Measurements from ENCODE around the gene DRC1. TPM values are rescaled to one million over a fixed set of nuclear protein-coding genes. Genes with fewer than 3 reads are reported as not detected.

The DRC1 gene
- total RNA-seq, 1 experiment from 2014 or later: 0.18 TPM

DNA sequence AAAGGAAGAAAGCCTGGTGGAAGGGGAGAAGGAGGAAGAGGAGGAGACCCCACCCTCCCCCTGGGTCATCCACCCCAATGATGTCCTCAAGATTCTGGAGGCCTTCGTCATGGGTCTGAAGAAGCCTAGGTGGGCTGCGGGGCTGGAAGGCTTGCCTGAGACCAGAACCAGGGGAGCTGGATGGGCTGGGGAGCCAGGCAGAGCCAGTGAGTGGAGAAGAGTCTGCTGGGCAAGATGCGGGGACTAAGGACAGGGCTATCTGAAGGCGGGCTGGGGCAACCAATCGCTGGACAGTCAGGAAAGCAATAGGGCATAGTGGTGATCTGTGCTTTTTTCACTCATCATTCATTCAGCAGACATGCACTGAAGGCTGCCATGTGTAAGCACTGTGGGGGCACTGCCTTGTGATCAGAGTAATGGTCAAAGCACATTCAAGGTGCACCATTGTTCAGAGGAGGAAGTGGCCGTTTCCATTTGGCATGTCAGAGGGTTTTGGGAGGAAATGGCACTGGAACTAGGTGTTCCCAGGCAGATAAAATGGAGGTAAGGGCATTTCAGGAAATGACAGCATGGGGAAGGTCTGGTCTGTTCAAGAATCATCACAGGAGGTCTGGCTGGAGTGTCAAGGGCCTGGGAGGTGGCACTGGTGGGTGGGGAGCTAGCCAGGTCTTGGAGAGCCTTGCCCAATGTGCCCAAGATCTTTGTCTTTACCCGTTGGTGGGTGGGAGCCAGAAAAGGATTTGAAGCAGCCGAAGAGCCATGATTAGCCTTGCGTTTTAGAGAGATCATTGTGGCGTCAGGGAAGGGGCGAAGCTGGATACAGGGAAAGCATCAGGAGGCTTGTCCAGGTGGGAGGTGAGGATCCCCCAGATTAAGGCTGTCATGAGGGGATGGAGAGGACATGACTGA, 52.0 kb downstream of the DRC1 start:
- Histone ChIP-seq H3K27me3 (ENCODE audit: control insufficient read depth, insufficient read depth, low read length) (no peaks in the 10 kb centered on the region), H3K27ac (ENCODE audit: low read length) (no peak overlapping the region), H3K4me3 (ENCODE audit: low read depth in 2 of 2, low read length in 2 of 2) (no peak overlapping the region), H3K9me3 (ENCODE audit: control insufficient read depth, insufficient read depth, low read depth, low read length) (no peaks in the 10 kb centered on the region), H3K36me3 (ENCODE audit: control insufficient read depth, insufficient read depth, low read length) (no peaks in the 10 kb centered on the region), H3K4me1 (ENCODE audit: control insufficient read depth, insufficient read depth, low read length) (no peaks in the 10 kb centered on the region)
- BruUV-seq (replicated peaks): no TSS peak
- intact Hi-C loops (cut with micrococcal nuclease; ENCODE audit: unreplicated experiment): no loop called here
- DNase-seq (ENCODE audit: low read depth, low spot score) (no peak), ATAC-seq (no peak)
- TF ChIP-seq POLR2AphosphoS5 (IDR thresholded peaks at IDR 0.05; ENCODE audit: low read depth, low read length) (no peak), SIN3A (IDR thresholded peaks at IDR 0.05; ENCODE audit: borderline replicate concordance, insufficient read depth, low read depth, low read length) (no peak), TCF7L2 (IDR thresholded peaks at IDR 0.05; ENCODE audit: low read depth, low read length) (no peak)
- TF ChIP-seq, protein P1, sequence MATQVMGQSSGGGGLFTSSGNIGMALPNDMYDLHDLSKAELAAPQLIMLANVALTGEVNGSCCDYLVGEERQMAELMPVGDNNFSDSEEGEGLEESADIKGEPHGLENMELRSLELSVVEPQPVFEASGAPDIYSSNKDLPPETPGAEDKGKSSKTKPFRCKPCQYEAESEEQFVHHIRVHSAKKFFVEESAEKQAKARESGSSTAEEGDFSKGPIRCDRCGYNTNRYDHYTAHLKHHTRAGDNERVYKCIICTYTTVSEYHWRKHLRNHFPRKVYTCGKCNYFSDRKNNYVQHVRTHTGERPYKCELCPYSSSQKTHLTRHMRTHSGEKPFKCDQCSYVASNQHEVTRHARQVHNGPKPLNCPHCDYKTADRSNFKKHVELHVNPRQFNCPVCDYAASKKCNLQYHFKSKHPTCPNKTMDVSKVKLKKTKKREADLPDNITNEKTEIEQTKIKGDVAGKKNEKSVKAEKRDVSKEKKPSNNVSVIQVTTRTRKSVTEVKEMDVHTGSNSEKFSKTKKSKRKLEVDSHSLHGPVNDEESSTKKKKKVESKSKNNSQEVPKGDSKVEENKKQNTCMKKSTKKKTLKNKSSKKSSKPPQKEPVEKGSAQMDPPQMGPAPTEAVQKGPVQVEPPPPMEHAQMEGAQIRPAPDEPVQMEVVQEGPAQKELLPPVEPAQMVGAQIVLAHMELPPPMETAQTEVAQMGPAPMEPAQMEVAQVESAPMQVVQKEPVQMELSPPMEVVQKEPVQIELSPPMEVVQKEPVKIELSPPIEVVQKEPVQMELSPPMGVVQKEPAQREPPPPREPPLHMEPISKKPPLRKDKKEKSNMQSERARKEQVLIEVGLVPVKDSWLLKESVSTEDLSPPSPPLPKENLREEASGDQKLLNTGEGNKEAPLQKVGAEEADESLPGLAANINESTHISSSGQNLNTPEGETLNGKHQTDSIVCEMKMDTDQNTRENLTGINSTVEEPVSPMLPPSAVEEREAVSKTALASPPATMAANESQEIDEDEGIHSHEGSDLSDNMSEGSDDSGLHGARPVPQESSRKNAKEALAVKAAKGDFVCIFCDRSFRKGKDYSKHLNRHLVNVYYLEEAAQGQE (IDR thresholded peaks at IDR 0.05; ENCODE audit: insufficient read depth in 1 of 2, low read depth in 2 of 2, low read length in 1 of 2): no peak
- TF ChIP-seq, protein P2, sequence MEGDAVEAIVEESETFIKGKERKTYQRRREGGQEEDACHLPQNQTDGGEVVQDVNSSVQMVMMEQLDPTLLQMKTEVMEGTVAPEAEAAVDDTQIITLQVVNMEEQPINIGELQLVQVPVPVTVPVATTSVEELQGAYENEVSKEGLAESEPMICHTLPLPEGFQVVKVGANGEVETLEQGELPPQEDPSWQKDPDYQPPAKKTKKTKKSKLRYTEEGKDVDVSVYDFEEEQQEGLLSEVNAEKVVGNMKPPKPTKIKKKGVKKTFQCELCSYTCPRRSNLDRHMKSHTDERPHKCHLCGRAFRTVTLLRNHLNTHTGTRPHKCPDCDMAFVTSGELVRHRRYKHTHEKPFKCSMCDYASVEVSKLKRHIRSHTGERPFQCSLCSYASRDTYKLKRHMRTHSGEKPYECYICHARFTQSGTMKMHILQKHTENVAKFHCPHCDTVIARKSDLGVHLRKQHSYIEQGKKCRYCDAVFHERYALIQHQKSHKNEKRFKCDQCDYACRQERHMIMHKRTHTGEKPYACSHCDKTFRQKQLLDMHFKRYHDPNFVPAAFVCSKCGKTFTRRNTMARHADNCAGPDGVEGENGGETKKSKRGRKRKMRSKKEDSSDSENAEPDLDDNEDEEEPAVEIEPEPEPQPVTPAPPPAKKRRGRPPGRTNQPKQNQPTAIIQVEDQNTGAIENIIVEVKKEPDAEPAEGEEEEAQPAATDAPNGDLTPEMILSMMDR (IDR thresholded peaks at IDR 0.05): no peak
- ChIA-PET POLR2A (no interaction called here), CTCF (interaction anchor here (0.5 kb wide), 1 partner anchor 149 kb away, joined by 4 read pairs; no protein-coding TSS in a partner anchor)
- in situ Hi-C loops (cut with HindIII; ENCODE audit: low pct_unique_long_range_greater_than_20kb, low sequenced_read_pairs): no loop called here

DNA sequence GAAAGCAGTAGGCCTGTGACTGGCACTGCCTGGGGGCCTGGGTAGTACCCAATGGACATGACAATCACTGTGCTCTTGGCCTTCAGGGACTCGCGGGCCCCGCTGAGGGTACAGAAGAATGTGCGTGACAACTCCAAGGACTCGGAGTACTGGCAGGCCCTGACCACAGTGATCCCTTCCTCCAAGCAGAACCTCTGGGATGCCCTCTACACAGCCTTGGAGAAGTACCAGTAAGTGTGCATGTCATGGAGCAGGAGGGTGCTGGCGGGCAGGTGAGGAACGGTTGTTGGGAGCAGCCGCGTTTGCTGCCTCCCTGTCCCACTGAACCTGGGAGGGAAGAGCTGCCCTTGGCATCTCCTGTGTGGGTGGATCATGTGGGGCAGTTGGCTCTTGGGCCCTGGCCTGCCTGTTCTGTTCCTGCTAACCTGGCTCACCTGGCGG, 52.9 kb downstream of the DRC1 start:
- POLR2A ChIA-PET: no interaction called here
- TF ChIP-seq SIN3A (IDR thresholded peaks at IDR 0.05; ENCODE audit: borderline replicate concordance, insufficient read depth, low read depth, low read length) (no peak), TCF7L2 (IDR thresholded peaks at IDR 0.05; ENCODE audit: low read depth, low read length) (no peak), POLR2AphosphoS5 (IDR thresholded peaks at IDR 0.05; ENCODE audit: low read depth, low read length) (no peak)
- TF ChIP-seq, protein P1 (IDR thresholded peaks at IDR 0.05; ENCODE audit: insufficient read depth in 1 of 2, low read depth in 2 of 2, low read length in 1 of 2): no peak
- TF ChIP-seq, protein P2 (IDR thresholded peaks at IDR 0.05): no peak
- Histone ChIP-seq H3K36me3 (ENCODE audit: control insufficient read depth, insufficient read depth, low read length) (no peaks in the 10 kb centered on the region), H3K9me3 (ENCODE audit: control insufficient read depth, insufficient read depth, low read depth, low read length) (no peaks in the 10 kb centered on the region), H3K4me1 (ENCODE audit: control insufficient read depth, insufficient read depth, low read length) (no peaks in the 10 kb centered on the region), H3K27ac (ENCODE audit: low read length) (no peak overlapping the region), H3K27me3 (ENCODE audit: control insufficient read depth, insufficient read depth, low read length) (no peaks in the 10 kb centered on the region), H3K4me3 (ENCODE audit: low read depth in 2 of 2, low read length in 2 of 2) (no peak overlapping the region)
- no peak for DNase-seq (ENCODE audit: low read depth, low spot score)
- no TSS peak for BruUV-seq (replicated peaks)
- intact Hi-C loops (cut with micrococcal nuclease; ENCODE audit: unreplicated experiment): no loop called here
- CTCF ChIA-PET: no interaction called here
- ATAC-seq: no peak
- in situ Hi-C loops (cut with HindIII; ENCODE audit: low pct_unique_long_range_greater_than_20kb, low sequenced_read_pairs): no loop called here
